ENCODE results near the gene DNAJC18. TPM values are rescaled to one million over a fixed set of nuclear protein-coding genes. Genes with fewer than 3 reads are reported as not detected.
"Not testable (repeated sequence)": the region's sequence is repeated elsewhere in the genome, so short reads cannot be mapped to it uniquely, and the experiment has no call there.

Gene DNAJC18
- 7.9 and 9.9 TPM in 2 replicates for total RNA-seq
- polyA plus RNA-seq (2012) = 12.5 TPM

DNA sequence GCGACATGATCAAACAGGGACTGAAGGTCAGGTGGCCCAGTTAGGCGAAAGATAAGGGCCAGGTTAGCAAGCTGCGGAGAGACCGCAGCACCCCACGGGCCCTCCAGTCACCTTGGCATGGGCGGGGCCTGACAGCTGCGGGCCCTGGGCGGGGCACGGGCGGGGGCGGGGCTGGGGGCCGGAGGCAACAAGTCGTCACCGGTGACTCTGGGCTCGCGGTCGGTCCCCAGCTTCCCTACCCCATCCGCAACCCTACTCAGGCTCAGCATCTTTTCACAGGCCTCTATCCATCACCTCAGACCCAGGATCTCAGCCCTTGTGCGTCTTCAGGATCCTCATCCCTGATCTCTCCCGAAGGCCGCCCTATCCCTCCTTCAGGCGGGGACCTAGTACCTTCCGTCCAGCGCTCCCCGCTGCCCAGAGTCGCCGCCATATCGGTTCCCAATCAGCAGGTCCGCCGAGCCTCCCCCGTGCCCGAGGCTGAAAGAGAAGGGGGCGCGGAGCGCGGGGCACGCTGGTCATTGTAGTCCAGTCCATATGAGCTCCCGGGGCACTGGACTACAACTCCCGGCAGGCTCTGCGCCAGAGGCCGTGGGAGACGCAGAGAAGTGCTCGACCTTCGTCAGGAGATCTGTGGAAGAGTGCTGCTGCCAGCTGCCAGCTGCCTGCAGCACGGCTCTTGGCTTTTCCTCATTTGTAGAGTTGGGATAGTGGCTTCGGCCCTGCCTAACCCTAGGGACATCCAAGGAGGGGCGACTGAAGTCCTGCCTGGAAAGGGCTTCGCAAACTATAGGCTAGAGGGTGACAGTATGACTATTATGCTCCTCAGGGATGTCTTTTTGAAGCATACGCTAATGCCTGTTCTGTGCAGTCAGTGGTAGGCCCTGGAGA lies at the start of gene DNAJC18:
Gene DNAJC18 (minus strand): TSS at position 513 of the 891 bp plus-strand sequence. CDS start 80 bp downstream, at position 433.
- peak; percentile 96 for DNase-seq (ENCODE audit: low read depth)

DNA sequence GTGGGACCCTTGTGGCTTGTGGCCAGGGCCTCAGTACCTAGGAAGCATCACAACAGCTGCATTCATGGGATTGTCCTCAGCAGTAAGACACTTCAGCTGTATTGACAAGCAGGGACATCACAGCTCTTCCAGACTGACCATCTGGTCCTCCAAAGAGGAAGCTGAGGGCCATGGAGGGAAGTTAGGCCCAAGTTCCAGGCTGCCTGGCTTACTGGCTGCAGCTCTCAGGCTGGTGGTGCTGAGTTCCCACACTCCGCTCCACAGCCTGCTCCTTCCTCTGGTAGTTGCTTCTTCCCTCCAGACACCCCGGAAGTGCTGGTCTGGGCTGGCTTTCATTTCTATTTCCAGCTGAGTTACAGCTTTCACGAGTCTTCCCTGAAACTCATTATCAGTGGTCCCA lies 48.9 kb upstream of the DNAJC18 start:
- DNase-seq (ENCODE audit: low read depth) = no peak

DNA sequence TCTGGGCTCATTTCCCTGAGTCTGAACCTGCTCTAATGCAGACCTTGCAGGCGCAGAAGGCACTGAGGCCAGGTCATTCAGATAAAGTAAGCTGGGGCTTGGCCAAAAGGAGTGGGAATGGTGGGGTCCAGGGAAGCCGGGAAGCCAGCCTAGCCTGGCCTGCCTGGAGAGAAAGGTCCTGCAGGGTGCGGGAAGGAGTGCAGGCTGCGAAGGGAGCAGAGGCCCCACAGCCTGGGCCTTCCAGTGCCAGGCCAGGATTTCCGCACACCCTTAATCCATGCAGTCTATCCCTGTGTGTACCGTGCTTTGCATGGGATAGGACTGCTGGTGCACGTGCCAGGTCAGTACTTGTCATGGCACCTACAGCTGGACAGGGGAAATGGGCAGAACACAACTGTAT lies 46.9 kb upstream of the DNAJC18 start:
- no peak for DNase-seq (ENCODE audit: low read depth)

DNA sequence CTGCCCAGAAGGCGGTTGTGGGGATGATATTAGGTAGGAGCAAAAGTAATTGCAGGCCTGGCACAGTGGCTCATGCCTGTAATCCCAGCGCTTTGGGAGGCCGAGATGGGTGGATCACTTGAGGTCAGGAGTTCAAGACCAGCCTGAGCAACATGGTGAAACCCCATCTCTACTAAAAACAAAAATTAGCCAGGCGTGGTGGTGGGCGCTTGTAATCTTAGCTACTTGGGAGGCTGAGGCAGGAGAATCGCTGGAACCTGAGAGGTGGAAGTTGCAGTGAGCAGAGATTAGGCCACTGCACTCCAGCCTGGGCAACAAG lies 43.5 kb upstream of the DNAJC18 start:
- DNase-seq (ENCODE audit: low read depth) = not testable (repeated sequence)

DNA sequence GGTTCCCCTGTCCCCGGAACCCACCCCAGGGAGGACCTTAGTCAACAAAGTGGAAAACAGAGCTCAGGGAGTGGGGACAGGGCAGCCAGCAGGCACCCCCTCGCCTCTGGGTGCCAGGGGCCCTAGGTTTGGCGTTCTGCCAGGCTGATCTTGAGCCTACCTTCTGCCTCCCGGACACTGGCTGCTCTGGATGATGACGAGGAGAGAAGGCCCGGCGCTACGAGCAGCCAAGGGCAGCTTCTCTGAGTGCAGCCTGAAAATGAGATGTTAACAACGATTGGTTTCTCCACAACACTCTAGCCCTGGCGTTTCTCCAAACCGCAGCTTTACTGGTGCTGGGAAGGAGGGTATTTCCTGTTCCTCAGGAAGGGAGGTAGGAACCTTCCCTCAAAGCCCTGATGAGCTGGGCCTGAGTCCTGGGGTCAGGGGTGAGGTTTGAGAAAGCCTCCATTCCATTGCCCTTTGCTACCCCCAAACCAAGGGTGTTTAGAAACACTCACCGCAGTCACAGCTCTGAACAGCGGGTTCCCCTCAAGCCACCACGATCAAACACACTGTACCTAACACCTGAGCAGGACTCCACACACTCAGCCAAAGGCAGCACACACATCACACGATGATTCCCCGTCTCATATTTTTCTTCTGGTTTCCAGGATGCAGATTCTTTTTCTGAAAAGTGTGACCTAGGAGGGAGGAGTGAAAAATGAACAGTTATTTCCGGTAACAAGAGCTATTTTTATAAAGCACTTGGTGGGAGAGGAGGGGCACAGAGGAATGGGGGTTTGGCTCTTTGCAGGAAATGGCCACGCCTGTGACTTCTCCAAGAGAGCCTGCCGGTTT lies 42.9 kb upstream of the DNAJC18 start, which contains the start of gene STING1:
Gene STING1 (minus strand): TSS at position 709 of the 840 bp plus-strand sequence. CDS start 1,054 bp downstream, outside the sequence.
- DNase-seq (ENCODE audit: low read depth) = peak; percentile 98

DNA sequence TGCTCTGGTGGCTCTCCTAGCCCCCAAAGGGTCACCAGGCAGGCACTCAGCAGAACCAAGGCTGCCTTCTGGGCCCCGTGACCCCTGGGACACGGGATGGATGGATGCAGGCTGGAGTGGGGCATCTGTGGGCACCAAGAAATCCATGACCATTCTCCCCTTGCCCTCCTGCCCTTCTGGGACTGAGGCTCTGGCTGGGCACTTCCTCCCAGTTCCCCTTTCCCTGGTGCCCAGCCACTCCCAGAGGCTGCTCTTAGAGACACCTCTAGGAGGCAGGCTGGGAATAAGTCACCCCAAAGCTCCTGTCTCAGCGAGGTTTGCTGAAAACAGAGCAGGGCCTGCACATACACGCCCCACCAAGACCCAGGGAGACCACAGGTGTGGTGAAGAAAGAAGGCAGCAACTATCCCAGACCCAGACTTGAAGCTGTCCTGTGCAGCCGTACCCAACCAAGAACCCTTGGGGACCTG lies 42.3 kb upstream of the DNAJC18 start:
- peak; percentile 53 for DNase-seq (ENCODE audit: low read depth)

DNA sequence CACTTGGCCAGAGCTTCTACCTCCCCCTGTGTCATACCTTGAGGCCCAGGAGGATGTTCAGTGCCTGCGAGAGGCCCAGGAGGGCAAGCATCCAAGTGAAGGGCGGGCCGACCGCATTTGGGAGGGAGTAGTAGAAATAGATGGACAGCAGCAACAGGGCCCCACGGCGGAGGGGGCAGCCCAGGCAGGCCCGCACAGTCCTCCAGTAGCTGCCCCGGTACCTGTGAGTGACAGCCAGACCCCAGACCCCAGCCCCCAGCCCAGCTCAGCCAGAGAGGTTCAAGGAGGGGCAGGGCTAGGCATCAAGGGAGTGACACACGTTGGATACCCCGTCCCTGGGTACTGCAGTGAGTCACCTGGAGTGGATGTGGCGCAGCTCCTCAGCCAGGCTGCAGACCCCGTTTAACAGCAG lies 41.8 kb upstream of the DNAJC18 start:
- DNase-seq (ENCODE audit: low read depth) = peak; percentile 83

DNA sequence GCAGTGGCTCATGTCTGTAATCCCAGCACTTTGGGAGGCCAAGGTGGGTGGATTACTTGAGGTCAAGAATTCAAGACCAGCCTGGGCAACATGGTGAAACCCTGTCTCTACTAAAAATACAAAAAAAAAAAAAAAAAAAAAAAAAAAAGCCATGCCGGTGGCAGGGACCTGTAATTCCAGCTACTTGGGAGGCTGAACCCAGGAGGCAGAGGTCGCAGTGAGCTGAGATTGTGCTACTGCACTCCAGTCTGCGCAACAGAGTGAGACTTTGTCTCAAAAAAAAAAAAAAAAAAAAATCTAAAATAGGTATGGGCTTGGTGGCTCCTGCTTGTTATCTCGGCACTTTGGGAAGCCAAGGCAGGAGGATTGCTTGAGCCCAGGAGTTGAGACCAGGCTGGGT lies 40.4 kb upstream of the DNAJC18 start:
- not testable (repeated sequence) for DNase-seq (ENCODE audit: low read depth)

DNA sequence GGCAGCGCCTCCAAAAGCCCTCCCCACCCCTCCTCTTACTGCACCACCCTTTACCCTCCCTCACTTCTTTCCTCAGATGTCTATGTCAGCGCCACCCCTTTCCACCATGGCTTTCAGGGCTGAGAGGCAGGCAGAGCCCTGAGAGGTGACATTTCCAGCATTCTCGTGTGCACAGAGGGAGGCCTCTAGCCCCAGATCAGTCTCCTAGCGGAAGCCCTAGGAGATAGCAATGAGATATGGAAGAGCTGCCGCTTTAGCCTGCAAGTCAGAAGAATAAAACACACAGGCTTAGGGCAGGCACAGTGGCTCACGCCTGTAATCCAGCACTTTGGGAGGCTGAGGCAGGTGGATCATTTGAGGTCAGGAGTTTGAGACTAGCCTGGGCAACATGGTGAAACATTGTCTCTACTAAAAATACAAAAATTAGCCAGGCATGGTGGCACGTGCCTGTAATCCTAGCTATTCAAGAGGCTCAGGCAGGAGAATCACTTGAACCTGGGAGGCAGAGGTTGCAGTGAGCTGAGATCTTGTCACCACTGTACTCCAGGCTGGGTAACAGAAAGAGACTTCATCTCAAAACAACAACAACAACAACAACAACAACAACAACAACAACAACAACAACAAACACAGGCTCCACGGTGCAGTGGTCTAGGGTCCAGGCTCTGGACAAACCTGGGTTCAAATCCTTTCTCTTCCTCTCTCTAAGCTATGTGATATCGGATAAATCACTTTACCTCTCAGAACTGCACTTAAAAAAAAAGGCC lies 39.5 kb upstream of the DNAJC18 start:
- DNase-seq (ENCODE audit: low read depth) = not testable (repeated sequence)

DNA sequence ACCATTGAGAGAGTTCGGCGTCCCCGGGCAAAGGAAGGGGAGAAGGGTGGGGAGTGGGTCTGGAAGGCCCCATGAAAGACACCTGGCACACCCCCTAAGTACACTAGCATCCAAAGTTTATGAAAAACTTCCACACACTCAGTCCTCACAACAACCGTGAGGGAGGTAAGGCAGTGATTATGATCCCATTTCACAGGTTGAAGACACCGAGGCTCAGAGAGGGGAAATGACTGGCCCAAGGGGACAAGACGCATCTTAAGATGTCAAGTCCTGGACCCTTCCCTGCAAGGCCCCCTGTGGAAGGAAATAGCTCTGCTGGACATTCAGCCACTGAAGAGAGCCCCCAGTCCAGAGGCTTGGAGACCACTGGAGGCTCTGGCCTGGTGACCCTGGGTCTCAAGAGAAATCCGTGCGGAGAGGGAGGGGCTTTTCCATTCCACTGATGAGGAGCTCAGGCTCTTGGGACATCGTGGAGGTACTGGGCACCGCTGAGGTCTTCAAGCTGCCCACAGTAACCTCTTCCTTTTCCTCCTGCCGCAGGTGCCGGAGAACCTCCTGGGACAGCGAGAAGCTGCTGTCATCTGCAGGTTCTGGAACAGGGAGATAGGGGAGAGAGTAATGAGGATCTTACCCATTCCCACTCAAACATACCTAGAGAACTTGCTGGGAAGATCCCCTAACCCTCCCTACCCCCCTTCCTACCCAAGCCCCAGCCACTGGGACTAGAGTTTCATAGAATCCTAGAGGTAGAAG lies 36.7 kb upstream of the DNAJC18 start:
- no peak for DNase-seq (ENCODE audit: low read depth)

DNA sequence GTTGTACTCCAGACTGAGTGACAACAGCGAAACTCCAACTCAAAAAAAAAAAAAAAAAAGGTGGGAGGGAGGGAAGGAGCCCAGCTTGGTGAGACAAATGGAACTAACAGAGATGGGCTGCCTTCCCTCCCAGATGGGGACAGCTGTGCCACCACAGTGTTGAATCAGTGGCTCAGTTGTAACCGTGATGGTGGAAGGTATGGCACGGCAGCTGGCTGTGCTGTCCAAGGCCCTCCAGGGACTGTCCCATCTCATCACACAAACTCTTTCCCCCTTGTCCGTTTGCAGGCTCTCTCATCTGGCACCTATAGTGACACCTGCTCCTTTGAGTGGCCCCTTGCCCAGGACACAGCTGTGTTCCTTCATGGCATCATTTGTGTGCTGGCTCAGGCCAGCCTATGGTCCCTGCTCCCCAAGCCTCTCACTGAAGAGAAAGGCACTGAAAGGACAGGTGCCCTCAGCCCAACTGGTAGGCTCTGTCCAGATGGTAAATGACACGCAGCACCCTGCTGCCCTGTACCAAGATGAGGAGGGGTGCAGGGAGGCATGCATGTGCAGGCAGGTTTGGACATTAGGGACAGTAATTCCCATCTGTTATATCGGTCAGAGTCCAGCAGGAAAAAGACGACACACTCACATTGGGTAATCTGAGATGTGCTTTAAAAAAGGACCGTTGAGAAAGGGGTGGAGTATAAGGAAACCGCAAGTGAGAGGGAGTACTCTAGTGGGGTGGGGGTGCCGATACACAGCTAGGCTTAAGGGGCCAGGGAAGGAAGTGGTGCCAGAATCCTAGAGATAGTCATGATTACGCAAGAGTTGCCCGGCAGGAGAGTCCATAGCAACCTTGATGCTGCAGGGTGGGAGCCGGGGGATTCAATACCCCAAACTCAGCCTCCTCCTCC lies 35.8 kb upstream of the DNAJC18 start:
- DNase-seq (ENCODE audit: low read depth) = peak; percentile 77

DNA sequence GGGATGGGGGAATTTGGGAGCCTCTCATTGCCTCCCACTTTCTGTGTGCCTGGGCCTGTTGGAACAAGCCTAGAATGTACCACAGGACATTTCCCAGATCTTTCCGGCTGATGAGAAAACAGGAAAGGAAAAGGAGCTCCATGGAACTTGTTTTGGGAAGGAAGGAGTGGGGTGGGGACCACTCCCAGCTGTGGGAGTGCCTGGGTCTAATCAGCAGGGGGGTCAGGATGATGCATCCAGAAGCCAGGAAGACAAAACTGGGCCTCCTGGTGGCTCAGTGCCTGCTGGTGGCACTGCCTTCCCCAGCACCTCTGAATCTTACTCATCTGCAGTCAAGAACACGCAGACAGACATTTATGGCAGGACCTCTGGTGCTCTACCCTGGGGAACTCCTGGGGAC lies 34.2 kb upstream of the DNAJC18 start:
- DNase-seq (ENCODE audit: low read depth) = no peak

DNA sequence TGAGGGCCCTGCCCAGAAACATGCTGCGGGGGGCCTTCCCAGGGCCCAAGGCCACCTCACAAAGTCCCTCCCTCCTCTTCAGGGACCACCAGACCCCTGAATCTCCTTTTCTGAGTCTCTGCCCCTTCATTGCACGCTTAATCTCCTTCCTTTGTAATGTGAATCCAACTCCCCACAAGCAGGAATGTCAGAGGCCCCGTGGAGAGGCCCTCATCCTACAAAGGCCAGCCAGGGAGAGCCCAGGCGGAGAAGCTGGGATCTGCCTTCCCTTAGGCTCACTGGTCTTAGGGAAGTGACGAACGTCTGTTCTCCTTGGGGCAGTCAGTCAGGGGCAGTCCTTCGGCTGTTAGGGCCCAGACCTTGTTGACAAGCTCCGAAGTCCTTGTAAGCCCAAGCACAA lies 33.8 kb upstream of the DNAJC18 start:
- no peak for DNase-seq (ENCODE audit: low read depth)

DNA sequence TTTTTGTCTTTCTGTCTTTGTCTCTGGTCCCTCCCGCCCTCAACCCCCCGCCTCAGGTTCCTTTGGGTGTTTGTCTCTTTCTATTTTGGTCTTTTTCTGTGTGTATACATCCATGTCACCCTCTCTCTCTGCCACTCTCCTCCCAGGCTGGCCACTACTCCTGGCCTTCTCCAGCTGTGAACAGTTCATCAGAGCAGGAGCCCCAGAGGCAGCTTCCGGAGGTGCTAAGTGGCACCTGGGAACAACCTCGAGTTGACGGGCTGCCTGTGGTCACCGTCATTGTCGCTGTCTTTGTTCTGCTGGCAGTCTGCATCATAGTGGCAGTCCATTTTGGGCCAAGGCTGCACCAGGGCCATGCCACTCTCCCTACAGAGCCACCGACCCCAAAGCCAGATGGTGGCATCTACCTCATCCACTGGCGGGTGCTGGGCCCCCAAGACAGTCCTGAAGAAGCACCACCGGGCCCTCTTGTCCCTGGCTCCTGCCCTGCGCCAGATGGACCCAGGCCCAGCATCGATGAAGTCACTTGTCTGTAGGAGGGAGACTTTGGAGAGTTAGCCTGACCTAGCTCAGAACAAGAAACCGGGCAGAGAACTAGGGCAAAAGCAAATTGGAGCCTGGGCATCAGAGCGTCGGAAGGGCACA lies 33.2 kb upstream of the DNAJC18 start:
- no peak for DNase-seq (ENCODE audit: low read depth)

DNA sequence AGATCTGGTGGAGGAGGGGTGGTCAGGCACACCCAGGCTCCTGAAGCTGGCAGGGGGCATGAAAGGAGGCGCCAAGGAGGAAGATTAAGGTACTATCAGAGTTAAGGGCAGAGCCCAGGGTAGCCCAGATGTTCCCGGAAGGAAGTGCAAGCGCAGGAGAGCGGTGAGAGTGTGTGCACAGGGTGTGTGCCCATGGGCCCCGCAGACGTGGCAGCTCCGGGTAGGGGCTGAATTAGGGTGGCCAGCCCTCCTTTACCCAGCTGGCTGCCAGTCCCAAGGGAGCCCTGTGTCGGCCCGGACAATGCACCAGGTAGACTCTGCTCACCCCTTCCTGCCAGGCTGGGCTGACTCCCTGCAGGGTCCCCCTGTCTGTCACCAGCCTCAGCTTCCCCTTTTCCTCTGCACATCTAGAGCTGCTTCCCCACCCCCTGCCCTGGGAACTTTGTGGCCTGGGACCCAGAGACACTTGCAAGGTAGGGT lies 31.5 kb upstream of the DNAJC18 start, which contains the start of gene SMIM33:
Gene SMIM33 (plus strand): TSS at position 184 of the 480 bp plus-strand sequence. CDS start 118 bp downstream, at position 302.
- DNase-seq (ENCODE audit: low read depth) = no peak

DNA sequence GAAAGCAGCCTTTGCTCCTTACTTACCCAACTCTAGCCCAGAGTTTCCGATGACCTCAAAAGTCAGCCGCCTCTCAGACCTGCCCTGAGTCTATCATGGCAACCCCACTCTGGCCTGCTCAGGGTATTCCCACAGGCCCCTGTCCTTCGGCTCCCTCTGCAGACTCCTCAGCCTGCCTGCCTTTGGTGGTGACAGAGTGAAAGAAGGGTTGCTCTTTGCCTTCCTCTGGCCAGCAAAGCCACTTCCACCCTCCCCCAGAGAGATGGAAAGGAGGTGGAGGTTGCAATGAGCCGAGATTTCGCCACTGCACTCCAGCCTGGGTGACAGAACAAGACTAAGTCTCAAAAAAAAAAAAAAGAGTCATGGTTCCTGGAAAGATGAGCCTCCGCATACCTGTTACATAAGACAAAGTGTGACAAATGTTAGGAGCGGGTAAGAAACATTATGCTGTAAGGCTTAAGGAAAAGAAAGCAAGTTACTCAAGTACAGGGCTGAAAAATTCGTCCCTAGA lies 29.2 kb upstream of the DNAJC18 start:
- DNase-seq (ENCODE audit: low read depth) = no peak

DNA sequence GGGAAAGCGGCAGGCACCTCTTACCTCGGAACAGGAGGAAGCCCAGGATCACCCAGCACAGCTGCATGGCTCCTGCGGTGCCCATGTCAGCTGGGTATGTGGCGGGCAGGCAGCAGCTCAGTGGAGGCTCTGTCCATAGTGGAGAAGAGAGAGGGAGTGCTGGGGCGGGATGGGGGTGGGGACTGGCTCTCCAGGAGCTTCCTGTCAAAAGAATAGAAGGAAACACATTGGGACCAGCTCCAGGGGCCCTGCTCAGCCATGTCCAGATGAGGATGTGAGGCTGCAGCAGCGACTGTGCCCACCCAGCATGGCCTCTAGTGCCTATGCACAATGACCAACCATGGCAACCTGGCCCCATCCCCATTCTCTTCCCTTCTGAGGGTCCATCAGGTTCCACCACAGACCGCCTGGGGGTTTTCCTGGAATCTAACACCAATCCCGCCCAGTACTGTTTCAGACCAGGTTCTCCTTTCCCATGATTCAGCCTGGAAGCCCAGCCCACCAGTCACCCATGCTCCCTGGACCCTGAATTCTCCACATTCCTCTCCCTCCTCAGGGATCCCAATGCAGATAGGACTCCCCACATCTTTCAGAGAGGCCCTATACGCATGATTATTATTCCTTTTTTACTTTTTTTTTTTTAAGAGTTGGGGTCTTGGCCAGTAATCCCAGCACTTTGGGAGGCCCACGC lies 23.4 kb upstream of the DNAJC18 start, which contains the start of gene ECSCR:
Gene ECSCR (minus strand): TSS at position 158 of the 691 bp plus-strand sequence. CDS start 73 bp downstream, at position 85.
- DNase-seq (ENCODE audit: low read depth) = peak; percentile 65

DNA sequence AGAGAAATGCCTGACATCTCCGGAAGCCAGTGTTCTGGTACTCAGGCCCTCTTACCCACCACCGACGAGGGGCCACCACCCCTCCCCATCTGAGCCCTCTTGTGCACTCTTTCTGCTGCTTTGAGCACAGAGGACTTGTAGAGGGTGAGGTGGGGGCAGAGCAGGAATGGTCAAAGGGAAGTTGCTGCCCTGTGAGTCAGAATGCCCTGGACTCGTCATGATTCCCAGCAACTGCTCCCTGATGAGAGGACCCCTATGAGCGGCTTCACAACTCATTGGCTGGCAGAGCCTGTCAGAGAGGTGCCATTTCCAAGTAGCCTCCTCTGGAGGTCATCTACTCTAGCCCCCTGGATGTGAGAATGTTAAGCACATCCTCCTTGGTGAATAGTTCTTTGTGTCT lies 22.4 kb upstream of the DNAJC18 start:
- peak; percentile 53 for DNase-seq (ENCODE audit: low read depth)

All from myocyte (in vitro differentiated cells).